ENCODE measurements around the gene MIPOL1. TPM values are rescaled to one million over a fixed set of nuclear protein-coding genes. Genes with fewer than 3 reads are reported as not detected.

The MIPOL1 gene
- total and polyA plus RNA-seq, 9 of the 15 experiments (the other 6 are each of a cell fraction or from before 2014, with no cell fraction given) = 6.7 to 21.9 (median 12.4) TPM

GRCh38 chr14:37167151-37168047 lies 30.3 kb upstream of the MIPOL1 start (continued):
- TF ChIP-seq ZNF512 (tag; IDR thresholded peaks at IDR 0.05) (no peak), MED1 (CRISPR knock-in tag; IDR thresholded peaks at IDR 0.05; ENCODE audit: borderline replicate concordance) (no peak), MYNN (IDR thresholded peaks at IDR 0.05) (no peak), MYNN (CRISPR knock-in tag; IDR thresholded peaks at IDR 0.05) (no peak), HEY1 (CRISPR knock-in tag; IDR thresholded peaks at IDR 0.05; ENCODE audit: borderline replicate concordance) (no peak), DNMT1 (IDR thresholded peaks at IDR 0.05) (no peak), KLF1 (tag; IDR thresholded peaks at IDR 0.05) (0 out of 2 replicates have a peak, but pooled peaks have one; percentile 49), NRF1 (conservative IDR thresholded peaks at IDR 0.05 in 1 of 2, IDR thresholded peaks at IDR 0.05 in 1 of 2) (peak in 1 of 2 experiments; percentile 36; a peak in 3 of 4 replicates), FOXO4 (CRISPR knock-in tag; IDR thresholded peaks at IDR 0.05) (peak; percentile 96), WHSC1 (IDR thresholded peaks at IDR 0.05; ENCODE audit: low read length) (no peak), TEAD4 (IDR thresholded peaks at IDR 0.05; ENCODE audit: low read length) (no peak), TEAD4 (CRISPR knock-in tag; IDR thresholded peaks at IDR 0.05; ENCODE audit: borderline replicate concordance) (no peak), ZNF408 (CRISPR knock-in tag; IDR thresholded peaks at IDR 0.05; ENCODE audit: low read depth) (no peak), MIER1 (IDR thresholded peaks at IDR 0.05; ENCODE audit: low read depth) (no peak), MITF (IDR thresholded peaks at IDR 0.05) (no peak), TCF15 (CRISPR knock-in tag; IDR thresholded peaks at IDR 0.05) (peak; percentile 96), FUS (optimal IDR thresholded peaks at IDR 0.05; ENCODE audit: low read depth, low read length) (no peak), RNF219 (CRISPR knock-in tag; IDR thresholded peaks at IDR 0.05) (0 out of 2 replicates have a peak, but pooled peaks have one; percentile 62), ADNP (tag; IDR thresholded peaks at IDR 0.05) (no peak)

All from K562 (cell line).